GM19328 (cell line): ENCODE data around the gene SMIM43.
"Not testable (repeated sequence)": the region's sequence is repeated elsewhere in the genome, so short reads cannot be mapped to it uniquely, and the experiment has no call there.

ENCODE experiments used
- ATAC-seq: cut with Tn5 transposase; IDR thresholded peaks from one replicate; pipeline ENCODE4 v1.9.1; 2021; ENCODE audit warnings: mild to moderate bottlenecking, moderate library complexity; ENCODE audit not compliant: unreplicated experiment

Gene SMIM43

GRCh38 chr4:121737846-121738554, 27.0 kb downstream of the SMIM43 start:
- ATAC-seq, result no peak

- no peak for ATAC-seq
Measured at GRCh38 chr4:121736735-121737351, 28.1 kb downstream of the SMIM43 start.

GRCh38 chr4:121734571-121734970, 30.4 kb downstream of the SMIM43 start:
- no peak for ATAC-seq

- no peak for ATAC-seq
Measured at GRCh38 chr4:121733942-121734341, 31.0 kb downstream of the SMIM43 start.

- ATAC-seq, result not testable (repeated sequence)
Measured at GRCh38 chr4:121729753-121730152, 35.2 kb downstream of the SMIM43 start.

- no peak for ATAC-seq
Measured at GRCh38 chr4:121728798-121729226, 36.2 kb downstream of the SMIM43 start.

DNA sequence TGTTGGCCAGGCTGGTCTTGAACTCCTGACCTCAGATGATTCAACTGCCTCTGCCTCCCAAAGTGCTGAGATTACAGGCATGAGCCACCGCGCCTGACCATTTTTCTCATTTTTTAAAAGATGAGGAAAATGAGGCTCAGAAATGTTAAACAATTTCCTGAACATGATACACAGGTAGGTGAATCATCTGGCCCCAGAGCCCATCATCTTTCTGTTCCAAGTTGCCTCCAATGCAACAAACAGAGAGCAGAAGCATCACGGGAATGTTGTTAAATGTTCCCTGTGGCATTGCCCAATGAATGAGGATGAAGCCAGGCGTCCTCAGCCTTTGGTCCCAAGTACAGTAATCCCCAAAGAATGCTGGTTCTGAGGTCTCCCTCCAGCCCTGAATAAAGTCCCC, 36.9 kb downstream of the SMIM43 start:
- no peak for ATAC-seq

GRCh38 chr4:121726642-121727268, 38.2 kb downstream of the SMIM43 start:
- ATAC-seq, result peak; percentile 96

DNA sequence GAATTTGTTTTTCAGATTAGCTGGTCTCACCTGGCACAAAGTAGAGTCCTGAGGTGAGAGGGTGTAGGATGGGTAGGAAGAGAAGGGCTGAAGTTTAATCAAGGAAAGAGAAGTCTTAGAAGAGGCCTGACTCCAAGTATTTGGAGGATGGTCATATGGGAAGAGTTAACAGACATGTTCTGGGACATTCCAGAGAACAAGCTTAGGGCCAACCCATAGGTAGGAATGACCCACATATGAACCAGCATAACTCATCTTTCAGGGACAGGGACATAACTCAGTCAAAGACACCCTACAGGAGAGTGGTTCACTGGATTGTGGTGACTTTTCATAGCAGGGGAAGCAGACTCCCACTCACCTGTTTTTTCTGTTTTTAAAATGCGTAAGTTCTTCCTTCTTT, 40.3 kb downstream of the SMIM43 start:
- ATAC-seq, result no peak

DNA sequence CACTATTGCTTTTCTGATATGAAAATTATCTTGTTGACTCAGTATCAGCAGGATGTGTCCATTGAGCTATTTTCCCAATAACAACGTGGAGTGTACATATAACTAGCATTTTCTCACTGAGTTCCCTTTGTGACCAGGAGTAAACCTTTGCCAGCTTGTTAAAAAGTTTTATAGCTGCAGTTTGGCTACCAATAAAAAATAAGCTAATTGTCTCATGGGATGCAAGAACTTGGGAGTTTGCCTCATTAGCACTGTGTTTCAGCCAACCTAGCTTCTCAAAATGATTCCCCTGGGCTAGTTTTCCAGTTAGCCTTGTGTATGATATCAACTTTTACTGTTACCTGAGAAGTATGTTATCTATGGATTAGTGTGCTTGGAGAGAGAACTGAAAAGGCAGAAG, 43.3 kb downstream of the SMIM43 start:
- ATAC-seq, result no peak

GRCh38 chr4:121720109-121720508, 44.9 kb downstream of the SMIM43 start:
- ATAC-seq, result no peak

DNA sequence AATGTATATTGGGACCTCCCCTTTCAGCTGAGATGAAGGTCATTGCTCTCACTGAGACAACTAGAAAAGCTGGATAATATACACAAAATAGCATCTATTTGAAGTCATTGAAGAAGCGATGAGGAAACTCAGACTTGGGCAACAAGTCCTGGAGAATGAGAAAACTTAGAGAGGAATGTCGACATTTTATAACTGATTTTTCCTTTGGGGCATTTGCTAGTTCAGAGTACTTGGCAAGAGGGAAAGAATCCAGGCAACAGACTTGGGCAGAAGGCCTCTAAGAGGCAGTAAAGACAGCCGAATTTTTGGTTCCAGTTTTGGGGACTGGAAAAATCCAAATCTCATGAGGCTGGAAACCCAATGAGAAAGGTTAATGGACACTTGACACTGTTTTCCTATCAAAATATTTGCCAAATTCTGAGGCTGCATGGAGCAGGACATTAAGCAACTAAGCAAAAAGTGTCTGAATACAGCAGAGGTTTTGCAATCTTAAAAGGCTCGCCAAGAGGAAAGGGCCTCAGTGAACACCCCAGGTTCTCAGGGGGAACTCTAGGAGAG, 47.2 kb downstream of the SMIM43 start:
- ATAC-seq, result no peak

- no peak for ATAC-seq
Measured at GRCh38 chr4:121714548-121714947, 50.4 kb downstream of the SMIM43 start.

- no peak for ATAC-seq
Measured at GRCh38 chr4:121712783-121713182, 52.2 kb downstream of the SMIM43 start.

DNA sequence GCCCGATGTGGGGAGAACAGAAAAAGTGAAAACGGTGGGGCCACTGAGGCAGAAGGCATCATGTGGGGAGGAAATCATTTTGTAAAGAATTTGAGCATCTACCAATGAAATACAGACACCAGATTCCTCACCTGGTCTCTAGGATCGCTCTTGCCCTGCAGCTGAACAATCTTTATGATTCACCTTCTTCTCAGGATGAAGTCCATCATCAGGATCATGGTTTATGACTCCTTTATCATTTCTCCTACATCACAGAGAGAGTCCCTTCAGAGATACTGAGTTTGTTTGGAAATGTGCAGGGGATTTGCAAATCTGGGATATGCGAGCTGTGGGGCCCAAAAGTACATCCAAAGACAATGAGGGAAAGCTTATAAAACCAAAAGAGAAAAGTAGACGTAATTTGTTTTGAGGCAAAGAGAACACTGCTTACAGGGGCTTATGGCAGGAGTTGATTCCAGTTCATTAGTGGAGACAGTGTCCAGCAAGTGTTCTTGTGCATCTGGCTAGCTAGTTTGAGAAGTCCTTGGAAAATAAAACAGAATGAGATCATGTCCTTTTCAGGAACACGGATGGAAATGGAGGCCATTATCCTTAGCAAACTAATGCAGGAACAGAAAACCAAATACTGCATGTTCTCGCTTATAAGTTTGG, 52.8 kb downstream of the SMIM43 start:
- no peak for ATAC-seq

GRCh38 chr4:121711263-121712000, 53.5 kb downstream of the SMIM43 start:
- ATAC-seq, result peak; percentile 90

GRCh38 chr4:121709766-121710405, 55.1 kb downstream of the SMIM43 start:
- no peak for ATAC-seq
